ENCODE data around the gene JUND.

Gene JUND

GRCh38 chr19:18249834-18250233, 31.6 kb downstream of the JUND start:
- DNase-seq: no peak

GRCh38 chr19:18245297-18245696, 36.1 kb downstream of the JUND start:
- no peak for DNase-seq

DNA sequence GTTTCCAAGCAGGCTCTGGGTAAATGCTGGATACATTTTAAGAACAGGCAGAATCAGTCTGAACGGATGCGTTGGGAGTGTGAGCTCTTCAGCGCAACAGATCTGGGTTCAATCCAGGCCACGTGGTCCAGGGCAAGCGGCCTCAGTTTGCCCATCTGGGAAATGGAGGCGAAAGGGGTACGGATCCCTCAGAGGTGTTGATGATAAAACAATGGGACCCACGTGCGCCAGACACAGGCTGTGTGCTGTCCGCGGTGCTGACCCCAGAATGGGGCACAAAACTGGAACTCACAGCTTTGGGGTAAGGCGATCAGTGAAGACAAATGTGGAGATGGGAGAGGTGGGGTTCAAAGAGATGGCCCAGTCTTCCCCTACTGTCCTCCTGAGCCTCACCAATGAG, 42.1 kb downstream of the JUND start:
- no peak for DNase-seq

DNA sequence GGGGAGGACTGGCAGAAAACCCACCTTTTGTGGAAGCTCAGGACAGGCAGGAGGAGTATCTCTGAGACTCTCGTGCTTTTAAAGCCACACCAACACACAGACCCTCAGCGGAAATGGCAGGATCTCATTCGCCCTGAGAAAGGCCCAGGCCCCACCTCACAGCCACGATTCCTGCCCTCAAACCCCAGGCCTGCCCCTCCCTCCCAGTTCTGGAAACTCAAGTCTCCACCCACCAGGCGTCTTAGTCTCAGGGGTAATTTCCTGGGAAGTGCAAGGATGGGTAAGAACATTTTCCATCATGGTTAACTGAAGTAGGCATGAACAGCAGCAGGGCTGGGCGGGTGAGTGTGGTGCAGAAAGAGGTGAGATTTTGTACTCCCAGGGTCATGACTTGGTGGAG, 47.2 kb downstream of the JUND start:
- DNase-seq: no peak

- DNase-seq: peak in 2 of 56 donors; percentile 10 to 11
These were observed 48.1 kb downstream of the JUND start for GRCh38 chr19:18233224-18233825.

DNA sequence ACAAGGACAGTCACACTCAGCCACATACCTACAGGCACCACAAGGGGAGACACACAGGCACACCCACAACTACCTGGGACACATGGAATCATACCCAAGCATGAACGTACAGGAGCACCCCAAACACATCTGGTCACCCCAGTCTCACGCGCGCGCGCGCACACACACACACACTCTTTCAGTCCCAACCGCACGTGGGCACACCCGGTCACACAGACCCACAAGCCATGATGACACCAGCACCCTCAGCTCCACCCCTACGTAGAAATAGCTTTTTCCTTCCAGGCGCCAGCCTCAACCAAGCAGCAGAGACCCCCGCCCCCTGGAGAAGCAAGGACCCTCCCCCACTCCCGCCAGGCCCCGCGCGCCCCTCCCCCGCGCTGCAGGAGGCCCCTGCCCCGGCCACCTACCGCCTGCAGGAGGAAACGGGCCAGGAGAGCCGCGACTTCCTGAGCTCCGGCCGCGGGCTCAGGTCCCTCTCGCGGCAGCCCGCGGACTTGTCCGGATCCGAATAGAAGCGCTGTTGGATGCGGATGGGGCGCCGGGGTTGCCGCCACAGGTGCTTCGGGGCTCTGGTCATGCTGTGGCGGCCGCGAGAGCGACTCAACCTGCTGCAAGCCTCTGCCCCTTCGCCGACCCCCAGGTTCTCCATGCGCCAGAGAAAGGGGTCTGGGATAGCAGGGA, 48.7 kb downstream of the JUND start:
- DNase-seq: peak in 1 of 56 donors; percentile 22

DNA sequence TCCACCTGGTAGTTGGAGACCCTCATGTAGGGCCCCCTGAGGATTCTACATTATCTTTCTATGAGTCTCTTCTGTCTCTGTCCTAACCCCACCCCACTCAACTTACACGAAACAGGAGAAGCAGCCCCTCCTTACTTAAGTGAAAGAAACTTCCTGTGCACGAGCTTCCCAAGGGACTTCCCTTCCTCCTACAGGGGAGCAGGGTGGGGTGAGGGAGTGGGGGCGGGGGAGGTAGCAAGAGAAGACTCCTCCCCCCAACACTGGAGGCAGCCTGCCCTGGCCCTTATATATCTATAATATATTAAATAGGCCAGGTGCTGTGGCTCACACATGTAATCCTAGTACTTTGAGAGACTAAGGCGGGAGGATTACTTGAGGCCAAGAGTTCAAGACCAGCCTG, 49.6 kb downstream of the JUND start:
- peak in 1 of 56 donors; percentile 21 for DNase-seq

- peak in 33 of 56 donors; percentile 5 to 77 (median 25) for DNase-seq
These were observed 50.3 kb downstream of the JUND start for GRCh38 chr19:18230941-18231734.

GRCh38 chr19:18229915-18230314, 51.5 kb downstream of the JUND start:
- DNase-seq: no peak

Data from nucleus accumbens (tissue), 56 donors.